HL-60/S4 treated with phorbol 12-myristate 13-acetate at 8.2 ng/mL for 4 days and 3 days (cell line): ENCODE measurements around the gene TVP23C.
"Not testable (repeated sequence)": the region's sequence is repeated elsewhere in the genome, so short reads cannot be mapped to it uniquely, and the experiment has no call there.

Source experiments
- in situ Hi-C: fragments of 300-500 bp; cut with MboI; formaldehyde crosslinking; loops from 2 replicates; pipeline ENCODE4 v1.15.0; 2022; ENCODE audit warnings: low sequenced_read_pairs

The TVP23C gene

GRCh38 chr17:15526292-15527218 is 36.7 kb downstream of the TVP23C start:
- in situ Hi-C loops = not testable (repeated sequence)

- in situ Hi-C loops = loop anchor here (25.0 kb wide), 1 partner anchor 263 kb away; the partner anchor contains the start of gene PMP22
Measured at GRCh38 chr17:15524990-15525985, 38.0 kb downstream of the TVP23C start.

DNA sequence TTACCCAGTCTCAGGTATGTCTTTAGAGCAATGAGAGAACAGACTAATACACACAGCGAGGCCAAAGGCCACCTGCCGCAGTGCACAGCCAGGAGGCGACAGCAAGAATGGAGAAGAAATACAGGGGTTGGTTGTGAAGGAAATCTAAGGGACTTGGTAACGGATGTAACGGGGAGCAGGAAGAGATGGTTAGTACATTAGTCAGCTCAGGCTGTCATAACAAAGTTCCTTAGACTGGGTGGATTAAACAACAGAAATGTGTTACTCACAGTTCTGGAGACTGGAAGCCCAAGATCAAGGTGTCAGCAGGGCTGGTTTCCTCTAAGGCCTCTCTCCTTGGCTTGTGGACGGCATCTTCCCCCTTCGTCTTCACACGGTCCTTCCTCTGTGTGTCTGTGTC is 47.1 kb downstream of the TVP23C start:
- in situ Hi-C loops = loop anchor here (25.0 kb wide), 1 partner anchor 254 kb away; the partner anchor contains the start of gene PMP22

- in situ Hi-C loops = loop anchor here (25.0 kb wide), 1 partner anchor 252 kb away; the partner anchor contains the start of gene PMP22
Measured at GRCh38 chr17:15514469-15514868, 48.8 kb downstream of the TVP23C start.

- in situ Hi-C loops = loop anchor here (25.0 kb wide), 1 partner anchor 252 kb away; the partner anchor contains the start of gene PMP22
Measured at GRCh38 chr17:15513856-15514459, 49.3 kb downstream of the TVP23C start.

GRCh38 chr17:15513058-15513791 is 50.1 kb downstream of the TVP23C start:
- in situ Hi-C loops = loop anchor here (25.0 kb wide), 1 partner anchor 251 kb away; the partner anchor contains the start of gene PMP22

DNA sequence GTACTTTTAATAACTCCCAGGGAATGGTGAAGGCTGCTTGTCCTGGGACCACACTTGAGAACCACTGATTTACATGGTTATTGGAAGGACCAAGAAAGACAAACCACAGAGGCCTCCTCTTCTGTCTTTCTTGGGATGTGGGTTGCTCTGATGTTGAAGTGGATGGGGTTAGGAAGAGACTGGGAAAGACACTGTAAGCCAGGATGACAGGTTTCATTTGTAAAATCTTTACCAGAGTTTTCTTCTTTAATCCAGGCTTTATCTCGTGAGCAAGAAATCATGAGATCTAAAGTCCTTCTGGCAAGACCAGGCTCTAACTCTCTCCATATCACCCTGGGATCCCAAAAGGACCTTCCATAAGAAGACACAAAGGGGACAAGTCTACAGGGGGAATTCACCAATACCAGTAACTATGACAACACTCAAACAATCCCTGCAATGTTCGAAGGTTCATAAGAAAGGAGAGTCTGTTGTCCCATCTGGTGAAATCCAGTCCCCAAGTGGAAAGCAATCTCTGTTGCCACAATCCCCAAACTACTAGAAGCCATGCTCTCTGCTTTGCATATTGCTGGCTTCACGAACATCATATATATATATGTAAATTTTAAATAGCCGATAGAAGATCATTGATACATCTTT is 51.1 kb downstream of the TVP23C start:
- in situ Hi-C loops = loop anchor here (25.0 kb wide), 1 partner anchor 250 kb away; the partner anchor contains the start of gene PMP22

DNA sequence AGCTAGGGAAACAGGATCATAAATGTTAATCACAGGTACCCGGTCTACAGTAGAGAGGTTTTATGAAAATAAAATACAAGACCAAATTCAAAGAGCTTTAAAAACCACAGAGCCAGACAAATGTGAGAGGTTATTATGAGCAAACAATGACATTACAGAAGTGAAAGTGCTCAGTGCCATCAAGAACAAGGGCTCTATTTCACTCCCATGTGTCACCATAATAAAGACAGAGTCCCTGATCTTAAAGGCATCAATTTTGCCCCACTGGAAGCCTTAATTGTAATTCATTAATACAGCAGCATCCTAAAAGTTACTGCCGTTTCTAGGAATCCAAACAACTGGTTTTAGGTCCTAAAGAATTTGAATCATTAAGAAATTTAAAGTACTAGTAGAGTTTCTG is 52.1 kb downstream of the TVP23C start:
- in situ Hi-C loops = loop anchor here (25.0 kb wide), 1 partner anchor 249 kb away; the partner anchor contains the start of gene PMP22

GRCh38 chr17:15510361-15510760 is 52.9 kb downstream of the TVP23C start:
- in situ Hi-C loops = loop anchor here (25.0 kb wide), 1 partner anchor 248 kb away; the partner anchor contains the start of gene PMP22

GRCh38 chr17:15509095-15509494 is 54.2 kb downstream of the TVP23C start:
- in situ Hi-C loops = loop anchor here (25.0 kb wide), 1 partner anchor 247 kb away; the partner anchor contains the start of gene PMP22

DNA sequence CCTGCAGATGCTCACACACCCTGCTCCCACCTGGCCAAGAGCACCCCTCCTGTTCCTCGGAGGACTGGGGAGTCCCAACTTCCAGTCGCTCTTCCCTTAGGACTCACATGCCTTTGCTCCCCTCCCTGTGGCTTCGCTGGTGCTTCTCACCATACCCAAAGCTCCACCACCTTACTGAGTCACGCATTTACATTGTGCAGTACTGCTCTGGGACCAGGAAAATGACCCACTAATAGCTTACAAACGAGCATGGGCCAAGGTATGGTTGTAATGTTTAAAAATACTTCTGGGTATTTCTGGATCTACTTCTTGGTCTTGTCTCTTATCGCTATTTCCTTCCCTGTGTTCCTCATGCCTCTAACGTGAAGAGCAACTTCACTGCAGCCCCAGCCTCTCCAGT is 54.8 kb downstream of the TVP23C start:
- in situ Hi-C loops = loop anchor here (25.0 kb wide), 1 partner anchor 246 kb away; the partner anchor contains the start of gene PMP22

GRCh38 chr17:15507896-15508295 is 55.4 kb downstream of the TVP23C start:
- in situ Hi-C loops = loop anchor here (25.0 kb wide), 1 partner anchor 246 kb away; the partner anchor contains the start of gene PMP22

- in situ Hi-C loops = loop anchor here (25.0 kb wide), 1 partner anchor 245 kb away; the partner anchor contains the start of gene PMP22
Measured at GRCh38 chr17:15507001-15507400, 56.3 kb downstream of the TVP23C start.

- in situ Hi-C loops = loop anchor here (25.0 kb wide), 1 partner anchor 243 kb away; the partner anchor contains the start of gene PMP22
Measured at GRCh38 chr17:15505708-15506107, 57.6 kb downstream of the TVP23C start.

GRCh38 chr17:15503731-15504130 is 59.6 kb downstream of the TVP23C start:
- in situ Hi-C loops = loop anchor here (25.0 kb wide), 1 partner anchor 241 kb away; the partner anchor contains the start of gene PMP22

GRCh38 chr17:15502369-15503112 is 60.7 kb downstream of the TVP23C start:
- in situ Hi-C loops = loop anchor here (25.0 kb wide), 1 partner anchor 240 kb away; the partner anchor contains the start of gene PMP22

GRCh38 chr17:15501793-15502192 is 61.5 kb downstream of the TVP23C start:
- in situ Hi-C loops = loop anchor here (25.0 kb wide), 1 partner anchor 239 kb away; the partner anchor contains the start of gene PMP22

DNA sequence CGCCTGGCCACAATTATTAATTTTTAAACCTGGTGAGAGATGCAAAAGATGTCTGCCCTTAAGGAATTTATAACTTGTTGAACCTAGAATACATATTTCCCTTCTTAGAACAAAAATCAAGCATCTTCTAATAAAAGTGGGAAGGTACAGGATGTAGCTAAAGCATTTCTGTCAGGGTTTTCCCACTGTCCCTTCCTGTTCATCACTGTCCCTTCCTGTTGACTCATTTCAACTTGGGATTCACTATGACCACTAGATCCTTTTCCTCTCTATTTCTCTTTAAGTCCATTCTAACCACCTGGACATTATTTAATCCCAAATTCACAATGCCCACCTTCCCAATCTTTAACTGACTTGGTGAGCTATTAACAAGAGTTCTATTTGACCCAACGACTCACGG is 62.0 kb downstream of the TVP23C start:
- in situ Hi-C loops = loop anchor here (25.0 kb wide), 1 partner anchor 239 kb away; the partner anchor contains the start of gene PMP22
